K562 (cell line): Measurements from ENCODE around the gene PXMP2. TPM values are rescaled to one million over a fixed set of nuclear protein-coding genes. Genes with fewer than 3 reads are reported as not detected.

Experiments
- ATAC-seq: fragments of 200-7000 bp; cut with Tn5 transposase; 3 replicates; pipeline ENCODE4 v1.9.1; 2020; ENCODE audit warnings: moderate library complexity
- BruUV-seq: library from RNA; stranded (reverse); fragments of 400-500 nt; replicated peaks from 2 replicates; lab custom pipeline; 2021; lab: Mats Ljungman, UMichigan
- CTCF ChIA-PET: fragments of 300-600 bp; formaldehyde crosslinking; extraction: SDS; loops from one replicate; lab custom pipeline; 2021; ENCODE audit warnings: low intra/inter-chr PET ratio; lab: Yijun Ruan, JAX
- POLR2A ChIA-PET: fragments of 300-600, 350-650 bp; sonication (Branson Sonifier 250); formaldehyde crosslinking; extraction: SDS; loops from one replicate; lab custom pipeline; 2021; ENCODE audit warnings: antibody characterized with exemption, inconsistent platforms; lab: Yijun Ruan, JAX
- DNase-seq, 4 experiments: peaks; one replicate each; pipeline versions ENCODE4 v3.0.0 to v3.0.0-alpha.2; 2011 to 2018; ENCODE audit warnings: low spot score in 3 of 4, mixed read lengths in 3 of 4; ENCODE audit errors: extremely low read depth in 1 of 4
- FAIRE-seq: peaks from 2 replicates; lab custom pipeline; 2011; peaks lifted over from hg19 to GRCh38; lab: Jason Lieb, UNC
- H2AFZ ChIP-seq: 2 replicates; pipeline ENCODE4 v1.6.0; 2011; ENCODE audit warnings: low read depth, low read length, control low read depth, inconsistent platforms
- H3K27ac ChIP-seq: fragments of 200-600 bp; 3 replicates; pipeline ENCODE4 v1.8.0; 2011; ENCODE audit warnings: low read depth, mild to moderate bottlenecking, control low read depth, inconsistent platforms, low read length, moderate library complexity, mixed read lengths; ENCODE audit errors: extremely low read depth
- H3K27me3 ChIP-seq, 2 experiments: fragments of 300-600 bp in 1 of 2; 2 replicates in 1 of 2; 3 replicates in 1 of 2; pipeline versions ENCODE4 v1.6.0 to v1.8.0; 2011; ENCODE audit warnings: inconsistent platforms in 2 of 2, low read length in 2 of 2, mild to moderate bottlenecking in 1 of 2, mixed read lengths in 1 of 2, moderate library complexity in 1 of 2; ENCODE audit not compliant: control insufficient read depth in 2 of 2, insufficient read depth in 2 of 2
- H3K36me3 ChIP-seq: fragments of 300-600 bp; 3 replicates; pipeline ENCODE4 v1.8.0; 2011; ENCODE audit warnings: mild to moderate bottlenecking, low read length, inconsistent platforms; ENCODE audit not compliant: control insufficient read depth, insufficient read depth
- H3K4me1 ChIP-seq, 2 experiments: fragments of 200-600 bp in 1 of 2; replicated peaks in 1 of 2; 2 replicates in 1 of 2; 3 replicates in 1 of 2; pipeline versions ENCODE4 v1.5.1 to v1.8.0; 2011; ENCODE audit warnings: inconsistent platforms in 2 of 2, low read length in 2 of 2, mild to moderate bottlenecking in 1 of 2, mixed read lengths in 1 of 2, moderate library complexity in 1 of 2; ENCODE audit not compliant: control insufficient read depth in 2 of 2, insufficient read depth in 2 of 2
- H3K4me2 ChIP-seq: 2 replicates; pipeline ENCODE4 v1.6.1; 2011; ENCODE audit warnings: low read length, control low read depth, inconsistent platforms, mixed read lengths; ENCODE audit not compliant: insufficient read depth
- H3K4me3 ChIP-seq: fragments of 200-600 bp; sonication (generic), shearing (Covaris generic); 2 replicates; pipeline ENCODE4 v1.5.1; 2016; ENCODE audit warnings: control low read depth, inconsistent platforms
- H3K79me2 ChIP-seq: fragments of 200-600 bp; 3 replicates; pipeline ENCODE4 v1.8.0; 2011; ENCODE audit warnings: low read length, inconsistent platforms; ENCODE audit not compliant: control insufficient read depth, insufficient read depth
- H3K9ac ChIP-seq, 2 experiments: 2 replicates each; pipeline versions ENCODE4 v1.6.0 to v1.6.1; 2011; ENCODE audit warnings: low read depth in 2 of 2, low read length in 2 of 2, control low read depth in 1 of 2, inconsistent platforms in 1 of 2, mild to moderate bottlenecking in 1 of 2, mixed read lengths in 1 of 2; ENCODE audit not compliant: insufficient read depth in 1 of 2
- H3K9me1 ChIP-seq: one replicate; pipeline ENCODE4 v1.6.0; 2011; ENCODE audit warnings: inconsistent platforms, mild to moderate bottlenecking, low read length, moderate library complexity; ENCODE audit not compliant: control insufficient read depth, insufficient read depth
- H3K9me3 ChIP-seq: replicated peaks from 2 replicates; pipeline ENCODE4 v1.5.1; 2011; ENCODE audit warnings: low read depth, low read length, inconsistent platforms; ENCODE audit not compliant: control insufficient read depth, insufficient read depth
- H4K20me1 ChIP-seq: replicated peaks from 2 replicates; pipeline ENCODE4 v1.6.1; 2011; ENCODE audit warnings: low read length, inconsistent platforms, mixed read lengths; ENCODE audit not compliant: control insufficient read depth, insufficient read depth
- ASH1L ChIP-seq: fragments of 450-650 bp; IDR thresholded peaks from 2 replicates; pipeline ENCODE4 v1.6.1; 2018; ENCODE audit warnings: borderline replicate concordance, mild to moderate bottlenecking, low read depth; ENCODE audit not compliant: partially characterized antibody
- COPS2 ChIP-seq: fragments of 450-650 bp; conservative IDR thresholded peaks from 2 replicates; pipeline ENCODE4 v1.6.1; 2016; ENCODE audit warnings: mild to moderate bottlenecking, moderate library complexity
- CREB3L1 ChIP-seq: fragments of 450-650 bp; IDR thresholded peaks from 2 replicates; pipeline ENCODE4 v1.6.1; 2014; ENCODE audit warnings: low read depth, mild to moderate bottlenecking, moderate library complexity, borderline replicate concordance
- CREB5 ChIP-seq: fragments of 250-450 bp; sonication (Bioruptor Pico); IDR thresholded peaks from 2 replicates; pipeline ENCODE4 v1.5.0; 2020; ENCODE audit warnings: mild to moderate bottlenecking
- ESRRA ChIP-seq: fragments of 450-650 bp; IDR thresholded peaks from 2 replicates; pipeline ENCODE4 v1.6.1; 2014; ENCODE audit warnings: low read depth, mild to moderate bottlenecking, moderate library complexity, borderline replicate concordance
- SNIP1 ChIP-seq: fragments of 450-650 bp; IDR thresholded peaks from 2 replicates; pipeline ENCODE4 v1.7.1; 2017; ENCODE audit warnings: low read depth, mild to moderate bottlenecking
- TAL1 ChIP-seq: fragments of 450-650 bp; IDR thresholded peaks from 2 replicates; pipeline ENCODE4 v1.6.1; 2016; ENCODE audit warnings: mild to moderate bottlenecking
- ZNF436 ChIP-seq: fragments of 250-450, 450-650 bp; sonication (Bioruptor Pico); formaldehyde crosslinking; IDR thresholded peaks from 2 replicates; pipeline ENCODE4 v1.7.0; 2020; ENCODE audit warnings: mild to moderate bottlenecking
- WGBS: fragments of 100-300 bp; shearing (Covaris generic); methylation state at CpG from one replicate; pipeline ENCODE4 v1.1.6; 2016; ENCODE audit warnings: low coverage, mixed read lengths; ENCODE audit not compliant: insufficient coverage; ENCODE audit errors: missing lambda C conversion rate; 5-methylcytosine and 5-hydroxymethylcytosine counted together
- in situ Hi-C: fragments of 300-500 bp; cut with MboI; formaldehyde crosslinking; loops from 4 replicates; pipeline ENCODE4 v1.15.0; 2018; ENCODE audit warnings: inconsistent platforms, mixed read lengths
- intact Hi-C: fragments of 100-400 bp; cut with micrococcal nuclease; formaldehyde crosslinking; loops from 2 replicates; pipeline ENCODE4 v1.14.2; 2022
- polyA plus RNA-seq, 8 experiments: library from polyadenylated mRNA; depleted of rRNA in 4 of 8; stranded (reverse) in 5 of 8; unstranded in 3 of 8; fragments of >200 nt; fragmentation: Nextera tagmentation in 2 of 8; fragmentation: Illumina TruSeq in 1 of 8; extraction: Ambion mirVana in 2 of 8; extraction: Trizol in 1 of 8; gene quantifications; 2 replicates each; pipeline versions ENCODE4 v1.2.1 to v1.2.3, GENCODE V29; 2011 to 2014; ENCODE audit warnings: inconsistent platforms in 1 of 8, missing spikeins in 1 of 8
- total RNA-seq, 7 experiments: library from RNA; depleted of rRNA in 6 of 7; stranded (reverse); fragments of >200 nt in 6 of 7; fragmentation: Illumina TruSeq in 2 of 7; extraction: Trizol in 2 of 7; gene quantifications; 2 replicates each; pipeline versions ENCODE4 v1.2.1 to v1.2.3, GENCODE V29; 2011 to 2021; ENCODE audit warnings: low replicate concordance in 1 of 7
- TF ChIP-seq, protein P1 (sequence below): fragments of 450-650 bp; conservative IDR thresholded peaks from 2 replicates; pipeline ENCODE4 v1.6.1; 2016; ENCODE audit warnings: missing genetic modification characterization, low read depth, mild to moderate bottlenecking, control low read depth, missing compliant biosample characterization
- TF ChIP-seq, protein P2 (sequence below): sonication (generic); formaldehyde crosslinking; IDR thresholded peaks from 2 replicates; pipeline ENCODE4 v1.8.1; 2022; ENCODE audit warnings: missing genetic modification reagents

PXMP2 gene
- total and polyA plus RNA-seq, 9 of the 15 experiments (the other 6 are each of a cell fraction or from before 2014, with no cell fraction given), result 3.0 to 66.1 (median 44.7) TPM

- Histone ChIP-seq H3K4me1 (no peaks in the 10 kb centered on the region), H3K9me1 (no peaks in the 10 kb centered on the region), H3K79me2 (no peaks in the 10 kb centered on the region), H3K4me2 (no peak overlapping the region), H2AFZ (no peak overlapping the region), H3K27me3 (no peaks in the 10 kb centered on the region), H3K27ac (no peak overlapping the region), H4K20me1 (no peaks in the 10 kb centered on the region; the same call in 1 of the 2 replicates), H3K9ac (no peak overlapping the region), H3K4me3 (no peak overlapping the region), H3K9me3 (no peaks in the 10 kb centered on the region), H3K36me3 (peaks cover 90% of the 10 kb centered on the region)
- WGBS, result 96% methylated on average over 9 of the region's 12 CpGs
- TF ChIP-seq TAL1 (no peak), ESRRA (no peak), ASH1L (no peak), CREB5 (CRISPR knock-in tag) (no peak), ZNF436 (no peak), SNIP1 (no peak), COPS2 (no peak), CREB3L1 (no peak)
- TF ChIP-seq, protein P1, sequence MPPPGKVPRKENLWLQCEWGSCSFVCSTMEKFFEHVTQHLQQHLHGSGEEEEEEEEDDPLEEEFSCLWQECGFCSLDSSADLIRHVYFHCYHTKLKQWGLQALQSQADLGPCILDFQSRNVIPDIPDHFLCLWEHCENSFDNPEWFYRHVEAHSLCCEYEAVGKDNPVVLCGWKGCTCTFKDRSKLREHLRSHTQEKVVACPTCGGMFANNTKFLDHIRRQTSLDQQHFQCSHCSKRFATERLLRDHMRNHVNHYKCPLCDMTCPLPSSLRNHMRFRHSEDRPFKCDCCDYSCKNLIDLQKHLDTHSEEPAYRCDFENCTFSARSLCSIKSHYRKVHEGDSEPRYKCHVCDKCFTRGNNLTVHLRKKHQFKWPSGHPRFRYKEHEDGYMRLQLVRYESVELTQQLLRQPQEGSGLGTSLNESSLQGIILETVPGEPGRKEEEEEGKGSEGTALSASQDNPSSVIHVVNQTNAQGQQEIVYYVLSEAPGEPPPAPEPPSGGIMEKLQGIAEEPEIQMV, result no peak
- TF ChIP-seq, protein P2, sequence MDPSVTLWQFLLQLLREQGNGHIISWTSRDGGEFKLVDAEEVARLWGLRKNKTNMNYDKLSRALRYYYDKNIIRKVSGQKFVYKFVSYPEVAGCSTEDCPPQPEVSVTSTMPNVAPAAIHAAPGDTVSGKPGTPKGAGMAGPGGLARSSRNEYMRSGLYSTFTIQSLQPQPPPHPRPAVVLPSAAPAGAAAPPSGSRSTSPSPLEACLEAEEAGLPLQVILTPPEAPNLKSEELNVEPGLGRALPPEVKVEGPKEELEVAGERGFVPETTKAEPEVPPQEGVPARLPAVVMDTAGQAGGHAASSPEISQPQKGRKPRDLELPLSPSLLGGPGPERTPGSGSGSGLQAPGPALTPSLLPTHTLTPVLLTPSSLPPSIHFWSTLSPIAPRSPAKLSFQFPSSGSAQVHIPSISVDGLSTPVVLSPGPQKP (CRISPR knock-in tag), result no peak
- no peak for FAIRE-seq
- no peak for DNase-seq
- ChIA-PET POLR2A (no interaction called here), CTCF (no interaction called here)
- ATAC-seq, result no peak
- intact Hi-C loops, result no loop called here
- no TSS peak for BruUV-seq
- in situ Hi-C loops, result no loop called here
Measured at GRCh38 chr12:132672678-132673077, 14.7 kb upstream of the PXMP2 start.
